ENCODE measurements around the gene COG2. TPM values are rescaled to one million over a fixed set of nuclear protein-coding genes. Genes with fewer than 3 reads are reported as not detected.

COG2 gene
- total RNA-seq, 4 donors from 2014 or later, result 19.2 to 35.4 (median 24.2) TPM

DNA sequence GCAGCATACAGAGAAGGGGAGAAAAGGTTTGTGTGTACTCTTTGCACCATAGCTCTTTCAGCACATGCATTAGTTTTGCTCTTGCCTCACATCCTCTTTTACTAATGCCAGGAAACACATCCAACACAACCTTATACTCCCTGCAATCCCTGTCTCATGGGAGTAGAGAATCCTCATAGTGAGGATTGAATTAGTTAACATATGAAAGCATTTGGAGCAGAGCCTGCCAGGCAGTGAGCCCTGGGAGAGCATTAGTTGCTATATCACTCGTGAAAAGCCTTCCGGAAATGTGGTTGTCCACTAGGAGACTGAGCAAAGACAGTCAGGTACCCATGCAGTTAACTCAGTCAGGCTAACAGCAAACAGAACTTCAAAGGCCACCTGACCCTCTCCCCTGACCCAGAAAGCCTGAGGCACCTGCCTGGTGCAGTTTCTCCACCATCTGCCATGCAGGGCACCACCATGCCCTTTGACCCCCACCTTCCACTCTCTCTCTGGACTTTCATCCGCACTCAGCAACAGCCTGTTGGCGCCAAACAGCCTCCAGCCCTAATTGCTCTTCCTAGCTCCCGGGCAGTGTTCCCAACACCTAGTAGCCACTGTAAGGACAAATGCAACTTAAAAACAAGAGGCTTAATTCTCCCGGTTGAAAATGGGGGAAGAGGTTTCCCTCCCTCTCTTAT is 86.6 kb downstream of the COG2 start:
- TF ChIP-seq, protein P1, sequence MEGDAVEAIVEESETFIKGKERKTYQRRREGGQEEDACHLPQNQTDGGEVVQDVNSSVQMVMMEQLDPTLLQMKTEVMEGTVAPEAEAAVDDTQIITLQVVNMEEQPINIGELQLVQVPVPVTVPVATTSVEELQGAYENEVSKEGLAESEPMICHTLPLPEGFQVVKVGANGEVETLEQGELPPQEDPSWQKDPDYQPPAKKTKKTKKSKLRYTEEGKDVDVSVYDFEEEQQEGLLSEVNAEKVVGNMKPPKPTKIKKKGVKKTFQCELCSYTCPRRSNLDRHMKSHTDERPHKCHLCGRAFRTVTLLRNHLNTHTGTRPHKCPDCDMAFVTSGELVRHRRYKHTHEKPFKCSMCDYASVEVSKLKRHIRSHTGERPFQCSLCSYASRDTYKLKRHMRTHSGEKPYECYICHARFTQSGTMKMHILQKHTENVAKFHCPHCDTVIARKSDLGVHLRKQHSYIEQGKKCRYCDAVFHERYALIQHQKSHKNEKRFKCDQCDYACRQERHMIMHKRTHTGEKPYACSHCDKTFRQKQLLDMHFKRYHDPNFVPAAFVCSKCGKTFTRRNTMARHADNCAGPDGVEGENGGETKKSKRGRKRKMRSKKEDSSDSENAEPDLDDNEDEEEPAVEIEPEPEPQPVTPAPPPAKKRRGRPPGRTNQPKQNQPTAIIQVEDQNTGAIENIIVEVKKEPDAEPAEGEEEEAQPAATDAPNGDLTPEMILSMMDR (IDR thresholded peaks at IDR 0.05; ENCODE audit: low read depth), result no peak

DNA sequence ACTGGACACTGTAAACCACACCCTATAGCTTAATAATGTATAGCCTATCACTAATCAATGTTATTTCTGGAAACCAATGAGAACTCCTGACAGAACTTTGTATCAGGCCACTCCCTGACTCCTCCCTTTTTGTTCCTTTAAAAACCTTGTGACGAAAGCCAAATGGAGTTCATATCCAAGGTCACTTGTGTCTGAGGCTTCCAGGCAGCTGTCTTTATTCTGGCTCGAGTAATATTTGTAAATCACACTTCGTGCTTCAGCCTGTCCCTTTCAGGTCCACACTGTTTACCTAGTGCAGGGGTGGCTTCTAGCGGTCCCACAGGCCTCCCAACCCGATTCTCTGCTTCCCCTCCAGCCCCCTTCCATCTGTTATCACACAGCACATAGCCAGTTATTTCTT is 88.7 kb downstream of the COG2 start:
- TF ChIP-seq, protein P1 (IDR thresholded peaks at IDR 0.05; ENCODE audit: low read depth), result no peak

DNA sequence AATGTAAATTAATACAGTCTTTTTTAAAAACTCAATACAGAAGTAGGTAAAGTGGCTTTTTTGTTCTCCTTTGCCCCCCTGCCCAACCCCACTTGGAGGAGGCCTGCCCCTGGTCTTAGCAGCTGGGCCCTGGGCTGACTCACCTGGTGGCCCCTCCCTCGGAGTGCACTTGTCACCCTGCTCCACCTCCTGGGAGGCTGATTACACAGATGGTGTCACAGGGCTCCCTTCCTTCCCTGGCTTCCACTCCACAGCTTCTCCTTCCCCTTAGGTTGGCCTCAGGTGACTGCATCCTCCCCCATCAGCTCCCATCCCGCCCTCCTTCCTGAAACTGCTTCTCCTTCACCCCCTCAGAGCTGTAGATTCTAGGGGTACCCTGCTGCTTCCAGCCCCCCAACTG is 93.2 kb downstream of the COG2 start:
- TF ChIP-seq, protein P1 (IDR thresholded peaks at IDR 0.05; ENCODE audit: low read depth), result no peak

DNA sequence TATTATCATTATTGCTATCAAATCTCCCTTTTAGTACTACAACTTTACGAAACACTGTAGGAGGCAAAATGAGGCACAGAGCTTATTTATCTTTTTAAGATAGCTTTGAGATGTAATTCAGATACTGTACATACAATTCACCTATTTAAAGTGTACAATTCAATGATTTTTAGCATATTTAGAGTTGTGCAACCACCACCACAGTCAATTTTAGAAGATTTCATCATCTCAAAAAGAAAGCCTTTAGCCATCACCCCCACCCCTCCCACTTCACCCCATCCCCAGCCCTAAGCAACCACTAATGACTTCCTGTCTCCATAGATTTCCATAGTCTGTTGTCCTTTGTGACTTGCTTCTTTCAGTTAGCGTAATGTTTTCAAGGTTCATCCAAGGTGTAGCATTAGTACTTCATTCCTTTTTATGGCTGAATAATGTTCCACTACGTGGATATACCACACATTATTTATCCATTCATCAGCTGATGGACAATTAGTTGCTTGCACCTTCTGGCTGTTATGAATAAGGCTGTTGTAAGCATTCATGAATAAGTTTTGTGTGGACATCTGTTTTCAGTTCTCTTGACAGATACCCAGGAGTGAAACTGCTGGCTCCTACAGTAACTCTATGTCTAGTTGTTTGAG is 95.5 kb downstream of the COG2 start:
- TF ChIP-seq, protein P1 (IDR thresholded peaks at IDR 0.05; ENCODE audit: low read depth), result no peak

DNA sequence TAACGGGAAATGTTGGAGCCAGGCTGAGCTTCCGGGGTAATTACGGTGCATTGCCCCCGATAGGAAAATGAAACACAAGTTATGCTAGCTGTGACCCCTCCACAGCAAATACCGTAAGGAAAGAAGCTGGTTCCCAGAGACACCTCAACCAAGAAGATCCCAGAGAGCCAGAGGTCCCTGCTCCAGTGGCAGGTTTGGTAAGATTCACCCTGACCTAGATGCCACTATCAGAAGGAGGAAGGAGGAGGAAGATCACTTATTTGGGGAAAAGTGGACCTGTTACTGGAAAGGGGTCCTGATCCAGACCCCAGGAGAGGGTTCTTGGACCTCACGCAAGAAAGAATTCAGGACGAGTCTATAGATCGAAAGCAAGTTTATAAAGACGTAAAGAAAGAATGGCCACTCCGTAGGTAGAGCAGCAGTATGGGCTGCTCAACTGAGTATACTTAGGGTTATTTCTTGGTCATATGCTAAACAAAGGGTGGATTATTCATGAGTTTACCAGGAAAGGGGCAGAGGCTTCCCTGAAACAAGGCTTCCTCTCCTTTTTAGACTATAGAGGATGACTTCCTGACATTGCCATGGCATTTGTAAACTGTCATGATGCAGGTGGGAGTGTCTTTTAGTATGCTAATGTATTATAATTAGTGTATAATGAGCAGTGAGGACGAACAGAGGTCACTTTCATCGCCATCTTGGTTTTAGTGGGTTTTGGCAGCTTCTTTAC is 97.4 kb downstream of the COG2 start:
- TF ChIP-seq, protein P1 (IDR thresholded peaks at IDR 0.05; ENCODE audit: low read depth), result no peak

Other genes starting within 250 kb of the COG2 start
- 1 to 10 TPM in 1 of 4 donors, under 1 TPM in 3; under 0.01 to 5.9 (median 0.27) TPM for gene PGBD5, start 216.1 kb upstream of the COG2 start, total RNA-seq
- gene AGT, start 71.6 kb downstream of the COG2 start, total RNA-seq, result 1 to 10 TPM in 3 of 4 donors, under 1 TPM in 1; 0.33 to 6.2 (median 2.9) TPM
- not detected for gene CAPN9, start 104.9 kb downstream of the COG2 start, total RNA-seq
- 100 to 1,000 TPM in 1 of 4 donors, 10 to 100 TPM in 3; 37.4 to 103 (median 48.1) TPM for gene C1orf198, start 226.0 kb downstream of the COG2 start, total RNA-seq